H1 (cell line): ENCODE results near the gene NCOA6. TPM values are rescaled to one million over a fixed set of nuclear protein-coding genes. Genes with fewer than 3 reads are reported as not detected.

Experiments used
- CTCF ChIA-PET: fragments of 300-600 bp; sonication (Branson Sonifier 250); formaldehyde crosslinking; loops from one replicate; lab custom pipeline; 2021; ENCODE audit not compliant: partially characterized antibody; lab: Charles Lee
- POLR2A ChIA-PET: fragments of 300-600 bp; sonication (Branson Sonifier 250); formaldehyde crosslinking; loops from one replicate; lab custom pipeline; 2021; ENCODE audit warnings: inconsistent platforms; ENCODE audit not compliant: partially characterized antibody; lab: Charles Lee
- DNase-seq, 2 experiments: peaks; one replicate each; pipeline versions ENCODE4 v3.0.0 to v3.0.0-alpha.2; 2010 to 2022; ENCODE audit warnings: low spot score in 2 of 2, low read depth in 1 of 2, mixed read lengths in 1 of 2
- FAIRE-seq: peaks from 2 replicates; lab custom pipeline; 2011; peaks lifted over from hg19 to GRCh38; lab: Jason Lieb, UNC
- H2AFZ ChIP-seq: 2 replicates; pipeline ENCODE4 v1.8.1; 2012; ENCODE audit warnings: low read length, inconsistent platforms
- H2AK5ac ChIP-seq: 2 replicates; pipeline ENCODE4 v1.6.1; 2013; ENCODE audit warnings: low read depth, low read length
- H2BK120ac ChIP-seq: replicated peaks from 2 replicates; pipeline ENCODE3; 2013; ENCODE audit warnings: low read depth, low read length, inconsistent platforms
- H2BK12ac ChIP-seq: 2 replicates; pipeline ENCODE4 v1.6.1; 2013; ENCODE audit warnings: low read depth, low read length
- H2BK15ac ChIP-seq: 2 replicates; pipeline ENCODE4 v1.6.1; 2013; ENCODE audit warnings: low read length
- H2BK20ac ChIP-seq: 2 replicates; pipeline ENCODE4 v1.6.1; 2013; ENCODE audit warnings: low read length
- H2BK5ac ChIP-seq: 2 replicates; pipeline ENCODE4 v1.6.1; 2013; ENCODE audit warnings: low read depth, low read length
- H3K14ac ChIP-seq: 2 replicates; pipeline ENCODE4 v1.6.1; 2013; ENCODE audit warnings: inconsistent platforms; ENCODE audit not compliant: insufficient read length
- H3K18ac ChIP-seq: 2 replicates; pipeline ENCODE4 v1.6.1; 2013; ENCODE audit warnings: low read length; ENCODE audit errors: extremely low read depth
- H3K23ac ChIP-seq: 2 replicates; pipeline ENCODE4 v1.6.1; 2013; ENCODE audit warnings: inconsistent platforms; ENCODE audit not compliant: insufficient read length
- H3K23me2 ChIP-seq: 2 replicates; pipeline ENCODE4 v1.6.1; 2013; ENCODE audit warnings: low read depth, low read length
- H3K27ac ChIP-seq: 2 replicates; pipeline ENCODE4 v1.6.1; 2011; ENCODE audit warnings: low read depth, low read length, inconsistent platforms
- H3K27me3 ChIP-seq, 4 experiments: replicated peaks in 1 of 4; 1 replicate in 1 of 4; 2 replicates in 3 of 4; pipeline versions ENCODE4 v1.6.1 to v1.8.1; 2011 to 2013; ENCODE audit warnings: low read length in 3 of 4, mild to moderate bottlenecking in 3 of 4, inconsistent platforms in 2 of 4, mixed read lengths in 2 of 4, moderate library complexity in 1 of 4; ENCODE audit not compliant: control insufficient read depth in 3 of 4, insufficient read depth in 3 of 4; ENCODE audit errors: extremely low read depth in 1 of 4
- H3K36me3 ChIP-seq, 4 experiments: 2 replicates each; pipeline versions ENCODE4 v1.6.1 to v1.8.1; 2011 to 2013; ENCODE audit warnings: mild to moderate bottlenecking in 4 of 4, low read length in 3 of 4, moderate library complexity in 2 of 4, control low read depth in 1 of 4, inconsistent platforms in 1 of 4; ENCODE audit not compliant: insufficient read depth in 4 of 4, control insufficient read depth in 2 of 4
- H3K4ac ChIP-seq: replicated peaks from 2 replicates; pipeline ENCODE3; 2013; ENCODE audit warnings: low read length, low read depth, mixed read lengths, inconsistent platforms; ENCODE audit not compliant: insufficient read length
- H3K4me1 ChIP-seq, 4 experiments: replicated peaks in 1 of 4; 1 replicate in 1 of 4; 2 replicates in 3 of 4; pipeline versions ENCODE4 v1.6.1 to v1.8.1; 2011 to 2013; ENCODE audit warnings: low read length in 3 of 4, inconsistent platforms in 2 of 4, mixed read lengths in 1 of 4; ENCODE audit not compliant: insufficient read depth in 4 of 4, control insufficient read depth in 3 of 4
- H3K4me2 ChIP-seq, 2 experiments: 2 replicates each; pipeline versions ENCODE4 v1.6.1 to v1.8.1; 2011 to 2013; ENCODE audit warnings: low read depth in 2 of 2, low read length in 2 of 2, control low read depth in 1 of 2, inconsistent platforms in 1 of 2, mild to moderate bottlenecking in 1 of 2; ENCODE audit not compliant: insufficient read depth in 1 of 2
- H3K4me3 ChIP-seq, 4 experiments: fragments of 200-600, 300-600 bp in 1 of 4; sonication (generic), shearing (Covaris generic), sonication (Bioruptor Twin) in 1 of 4; 2 replicates each; pipeline versions ENCODE4 v1.5.1 to v1.8.1; 2011 to 2016; ENCODE audit warnings: low read length in 4 of 4, low read depth in 3 of 4, control low read depth in 2 of 4, inconsistent platforms in 2 of 4, mild to moderate bottlenecking in 2 of 4, mixed read lengths in 1 of 4, moderate library complexity in 1 of 4; ENCODE audit not compliant: insufficient read depth in 2 of 4; ENCODE audit errors: extremely low read depth in 1 of 4
- H3K56ac ChIP-seq: replicated peaks from 2 replicates; pipeline ENCODE3; 2013; ENCODE audit warnings: low read depth, mild to moderate bottlenecking, mixed read lengths, low read length, inconsistent platforms; ENCODE audit not compliant: insufficient read length
- H3K79me1 ChIP-seq: 2 replicates; pipeline ENCODE4 v1.6.1; 2013; ENCODE audit warnings: low read depth, low read length, control low read depth
- H3K79me2 ChIP-seq, 2 experiments: 2 replicates each; pipeline versions ENCODE4 v1.6.1 to v1.8.1; 2012 to 2013; ENCODE audit warnings: low read length in 2 of 2, mild to moderate bottlenecking in 2 of 2, inconsistent platforms in 1 of 2; ENCODE audit not compliant: insufficient read depth in 2 of 2, control insufficient read depth in 1 of 2
- H3K9ac ChIP-seq, 4 experiments: replicated peaks in 1 of 4; 1 replicate in 1 of 4; 2 replicates in 3 of 4; pipeline versions ENCODE4 v1.6.1 to v1.8.1; 2011 to 2013; ENCODE audit warnings: low read depth in 3 of 4, low read length in 3 of 4, control low read depth in 2 of 4, mild to moderate bottlenecking in 2 of 4, moderate library complexity in 2 of 4, inconsistent platforms in 1 of 4; ENCODE audit errors: extremely low read depth in 1 of 4
- H3K9me3 ChIP-seq, 2 experiments: 2 replicates each; pipeline versions ENCODE4 v1.6.1 to v1.8.1; 2012 to 2013; ENCODE audit warnings: mild to moderate bottlenecking in 2 of 2, moderate library complexity in 2 of 2, control low read depth in 1 of 2, inconsistent platforms in 1 of 2, low read depth in 1 of 2, low read length in 1 of 2, mixed read lengths in 1 of 2; ENCODE audit not compliant: insufficient read depth in 2 of 2
- H4K20me1 ChIP-seq, 2 experiments: replicated peaks in 1 of 2; 2 replicates each; pipeline versions ENCODE3 to v1.8.1; 2011 to 2013; ENCODE audit warnings: inconsistent platforms in 2 of 2, low read length in 2 of 2, mild to moderate bottlenecking in 1 of 2; ENCODE audit not compliant: insufficient read depth in 2 of 2, control insufficient read depth in 1 of 2
- H4K5ac ChIP-seq: 2 replicates; pipeline ENCODE4 v1.6.1; 2013; ENCODE audit warnings: low read length, low read depth, mixed read lengths, inconsistent platforms; ENCODE audit not compliant: insufficient read length
- H4K8ac ChIP-seq: 2 replicates; pipeline ENCODE4 v1.8.0; 2013; ENCODE audit warnings: mild to moderate bottlenecking, moderate library complexity, low read length, inconsistent platforms; ENCODE audit not compliant: insufficient read depth; ENCODE audit errors: extremely low read depth
- H4K91ac ChIP-seq: replicated peaks from 2 replicates; pipeline ENCODE3; 2013; ENCODE audit warnings: low read length, mixed read lengths, inconsistent platforms; ENCODE audit not compliant: insufficient read length
- ASH2L ChIP-seq: fragments of 200-600, 300-600 bp; sonication (generic); IDR thresholded peaks from one replicate; pipeline ENCODE4 v1.7.1; 2017; ENCODE audit warnings: low read length
- CTBP2 ChIP-seq: IDR thresholded peaks from 2 replicates; pipeline ENCODE4 v1.7.0; 2011; ENCODE audit warnings: borderline replicate concordance, mild to moderate bottlenecking, moderate library complexity, mixed read lengths, low read length; ENCODE audit not compliant: insufficient read depth, insufficient read length
- WGBS, 2 experiments: shearing (Covaris generic) in 1 of 2; methylation state at CpG; one replicate each; pipeline versions ENCODE4 v1.1.6 to v1.1.7; 2013 to 2015; ENCODE audit warnings: low lambda C conversion rate in 2 of 2, mixed read lengths in 2 of 2, inconsistent platforms in 1 of 2, low coverage in 1 of 2, missing lambda C conversion rate in 1 of 2; ENCODE audit not compliant: insufficient replicate concordance in 2 of 2, insufficient coverage in 1 of 2, insufficient read length in 1 of 2; ENCODE audit errors: extremely low coverage in 1 of 2, missing lambda C conversion rate in 1 of 2; 5-methylcytosine and 5-hydroxymethylcytosine counted together
- polyA plus RNA-seq, 7 experiments: library from polyadenylated mRNA; depleted of rRNA in 3 of 7; stranded (reverse) in 5 of 7; unstranded in 2 of 7; fragments of >200 nt in 5 of 7; fragments of 200-250 nt in 2 of 7; gene quantifications; 1 replicate in 5 of 7; 2 replicates in 1 of 7; 4 replicates in 1 of 7; pipeline versions ENCODE4 v1.2.1 to v1.2.3, GENCODE V29; 2011 to 2013; ENCODE audit warnings: missing spikeins in 2 of 7, mixed read lengths in 2 of 7
- total RNA-seq: library from RNA; stranded (reverse); fragmentation: NEBNext Ultra II Directional; extraction: Animal tissue kit (Norgen Biotek cat#: 25700); gene quantifications from 2 replicates; pipeline ENCODE4 v1.2.1, GENCODE V29; 2021

NCOA6 gene
- total and polyA plus RNA-seq, 2 of the 8 experiments (the other 6 are each of a cell fraction or from before 2014, with no cell fraction given), result 9.0 to 9.5 TPM

GRCh38 chr20:34711813-34712430, 113.5 kb downstream of the NCOA6 start:
- H3K36me3 ChIP-seq, result no peaks in the 10 kb centered on the region
- H3K4me3 ChIP-seq, result no peak overlapping the region
- no peak overlapping the region for H4K8ac ChIP-seq
- H3K56ac ChIP-seq, result no peak overlapping the region
- DNase-seq (no peak), FAIRE-seq (no peak)
- H3K9ac ChIP-seq, result no peak overlapping the region
- no peak overlapping the region for H3K18ac ChIP-seq
- no peak overlapping the region for H4K91ac ChIP-seq
- no peaks in the 10 kb centered on the region for H3K9me3 ChIP-seq
- H3K27me3 ChIP-seq, result peaks cover 9 to 28% (median 21%) of the 10 kb centered on the region in 4 experiments
- no peak overlapping the region for H2AK5ac ChIP-seq
- H3K4me2 ChIP-seq, result no peak overlapping the region
- H2BK12ac ChIP-seq, result no peak overlapping the region
- peaks cover 0 to 8% of the 10 kb centered on the region in 2 experiments for H4K20me1 ChIP-seq
- H3K4ac ChIP-seq, result no peak overlapping the region
- peaks cover 0 to 4% (median 1%) of the 10 kb centered on the region in 4 experiments; a peak in 3 of 7 replicates for H3K4me1 ChIP-seq
- no peaks in the 10 kb centered on the region for H3K79me1 ChIP-seq
- CTCF ChIA-PET, result interaction anchor here (1.3 to 1.9 kb wide), 3 partner anchors 10 to 58 kb away, joined by 3 to 4 read pairs (median 3); no protein-coding TSS in a partner anchor
- no peak for TF ChIP-seq CTBP2
- TF ChIP-seq ASH2L, result no peak
- no peaks in the 10 kb centered on the region for H3K79me2 ChIP-seq
- H3K23me2 ChIP-seq, result peaks cover 12% of the 10 kb centered on the region; the same call in 1 of the 2 replicates
- H2BK20ac ChIP-seq, result no peak overlapping the region
- no peak overlapping the region for H2BK5ac ChIP-seq
- H3K27ac ChIP-seq, result no peak overlapping the region
- H2BK15ac ChIP-seq, result no peak overlapping the region
- H2AFZ ChIP-seq, result no peak overlapping the region
- no peak overlapping the region for H3K14ac ChIP-seq
- H4K5ac ChIP-seq, result no peak overlapping the region
- POLR2A ChIA-PET, result interaction anchor here (1.0 to 1.4 kb wide), 2 partner anchors 11 to 168 kb away, joined by 3 read pairs; no protein-coding TSS in a partner anchor
- no peak overlapping the region for H3K23ac ChIP-seq
- H2BK120ac ChIP-seq, result no peak overlapping the region
- WGBS, 2 experiments, result 88% methylated on average over 3 of the region's 3 CpGs; no CpG with 5 or more reads in 1 of the 2 experiments
